HG02610 (cell line): Measurements from ENCODE around the gene RELT.

Experiments used
- ATAC-seq: cut with Tn5 transposase; IDR thresholded peaks from one replicate; pipeline ENCODE4 v1.9.1; 2021; ENCODE audit warnings: mild to moderate bottlenecking, moderate library complexity; ENCODE audit not compliant: unreplicated experiment

RELT gene

DNA sequence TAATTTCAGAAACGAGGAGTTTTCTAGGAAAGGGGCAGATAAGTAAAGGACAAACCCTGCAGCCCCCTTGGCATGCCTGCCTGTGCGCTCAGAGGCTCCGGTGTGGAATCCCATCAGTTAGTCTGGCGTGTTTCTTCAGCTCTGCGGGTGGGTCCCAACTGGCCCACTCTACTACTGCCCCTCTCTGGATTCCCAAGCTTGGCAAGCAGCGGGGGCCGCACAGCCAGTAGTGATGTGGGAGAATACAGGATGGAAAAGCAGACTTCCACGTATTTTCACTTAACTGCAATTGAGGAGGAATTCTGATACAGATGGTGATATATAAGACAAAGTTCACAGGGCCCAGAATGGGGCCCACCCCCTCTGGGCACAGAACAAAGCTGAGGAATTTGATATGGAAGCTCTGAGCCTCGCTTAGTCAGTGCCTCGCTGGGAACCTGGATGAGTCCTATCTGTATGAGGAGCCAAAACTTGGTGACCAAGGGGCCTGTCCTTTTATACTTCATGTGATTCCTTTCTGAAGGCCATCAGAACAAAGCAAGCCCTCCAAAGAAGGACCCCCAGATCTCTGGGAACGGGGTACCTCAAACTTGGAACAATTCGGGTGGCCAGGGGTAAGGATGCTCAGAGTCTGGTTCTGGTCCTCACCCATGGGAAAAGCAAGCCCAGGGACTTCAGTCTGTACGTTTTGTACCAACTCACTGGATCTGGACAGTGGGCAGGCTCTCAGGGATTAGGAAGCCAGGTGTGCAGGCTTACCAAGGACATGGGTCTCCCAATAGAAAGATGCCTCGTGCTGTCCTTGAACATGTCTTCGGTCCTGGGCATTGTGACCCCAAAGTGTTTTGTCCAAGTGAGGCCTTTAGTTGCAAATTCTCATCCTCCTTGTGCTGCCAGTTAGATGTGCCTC, 26.0 kb downstream of the RELT start:
- no peak for ATAC-seq

- ATAC-seq, result no peak
These were observed 26.6 kb downstream of the RELT start for GRCh38 chr11:73402834-73403185.

DNA sequence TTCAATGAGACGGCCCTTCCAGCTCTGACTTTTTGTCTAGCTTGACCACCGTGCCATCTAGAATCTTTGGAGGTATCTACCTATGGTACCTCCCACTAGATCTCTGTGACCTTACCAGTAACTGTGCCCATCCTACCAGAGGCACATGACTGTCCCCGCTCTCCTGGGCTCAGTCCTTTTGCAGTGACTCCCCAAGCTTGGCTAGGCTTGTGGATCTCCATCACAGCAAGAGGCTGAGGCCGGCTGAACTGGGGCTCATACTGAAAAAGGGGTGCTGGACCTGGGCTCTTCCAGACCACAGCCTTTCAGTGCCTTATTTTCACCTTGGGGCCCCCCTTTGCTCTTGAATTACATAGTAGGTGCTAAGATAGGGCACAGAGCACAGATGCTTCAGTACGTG, 27.3 kb downstream of the RELT start:
- ATAC-seq, result no peak

DNA sequence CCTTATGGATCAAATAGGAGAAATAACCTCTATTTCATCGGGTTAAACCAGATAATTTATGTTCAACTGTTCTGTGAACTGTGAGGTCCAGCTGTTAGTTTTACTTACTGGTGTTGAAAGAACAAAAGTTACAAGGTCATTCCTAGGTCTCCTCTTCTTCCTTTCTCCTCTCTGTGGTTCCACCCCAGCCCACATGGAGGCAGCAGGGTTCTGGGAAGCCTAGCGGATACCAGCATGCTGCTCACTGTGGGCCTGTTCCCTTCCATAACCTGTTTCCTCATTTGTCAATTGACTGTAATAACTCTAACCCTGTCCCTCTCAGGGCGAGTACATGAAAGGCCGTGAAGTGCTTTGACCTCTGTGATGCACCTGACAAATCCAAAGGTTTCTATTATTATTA, 27.8 kb downstream of the RELT start:
- ATAC-seq, result no peak

- ATAC-seq, result no peak
These were observed 28.4 kb downstream of the RELT start for GRCh38 chr11:73404506-73405145.

DNA sequence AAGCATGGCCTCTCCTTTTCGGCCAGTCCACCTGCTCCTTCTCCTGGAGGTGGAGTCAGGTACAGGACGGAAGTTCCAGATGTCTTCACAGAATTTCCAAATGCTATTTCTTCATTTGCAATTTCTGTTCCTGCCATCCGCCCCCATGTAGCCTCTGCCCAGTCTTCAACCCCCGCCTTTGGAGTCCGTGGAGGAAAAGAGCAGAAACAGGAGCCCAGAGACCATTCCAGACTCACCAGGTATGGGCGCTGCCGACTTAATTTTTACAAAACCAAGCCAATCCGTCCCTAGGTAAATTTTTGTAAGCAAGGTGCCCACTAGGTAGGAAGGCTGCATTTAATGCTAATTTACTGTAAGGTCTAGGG, 28.9 kb downstream of the RELT start:
- no peak for ATAC-seq

DNA sequence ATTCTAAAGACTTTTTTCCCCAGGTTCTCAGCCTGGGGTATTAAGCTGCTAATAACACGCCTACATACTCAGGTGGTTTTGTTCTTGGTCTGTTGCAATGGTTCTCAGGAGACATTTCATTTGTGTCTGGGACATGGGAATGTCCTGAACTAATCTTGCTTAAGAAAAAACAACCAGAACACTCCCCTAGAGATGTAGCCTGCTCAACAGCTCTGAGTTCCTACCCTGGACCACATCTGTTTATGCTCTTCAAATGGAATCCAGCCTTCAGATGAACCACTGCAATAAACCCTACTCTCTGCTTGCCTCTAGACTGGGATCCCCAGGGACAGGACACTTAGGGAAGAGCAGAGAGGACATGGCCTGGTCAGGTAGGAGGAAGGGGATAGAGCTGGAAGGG, 29.9 kb downstream of the RELT start:
- no peak for ATAC-seq

GRCh38 chr11:73406619-73407018, 30.4 kb downstream of the RELT start:
- no peak for ATAC-seq

GRCh38 chr11:73409431-73409830, 33.2 kb downstream of the RELT start:
- no peak for ATAC-seq

GRCh38 chr11:73410627-73411026, 34.4 kb downstream of the RELT start:
- ATAC-seq, result no peak

GRCh38 chr11:73411031-73411430, 34.8 kb downstream of the RELT start:
- ATAC-seq, result no peak

- no peak for ATAC-seq
These were observed 36.1 kb downstream of the RELT start for GRCh38 chr11:73412308-73412707.

GRCh38 chr11:73413256-73413655, 37.1 kb downstream of the RELT start:
- no peak for ATAC-seq

DNA sequence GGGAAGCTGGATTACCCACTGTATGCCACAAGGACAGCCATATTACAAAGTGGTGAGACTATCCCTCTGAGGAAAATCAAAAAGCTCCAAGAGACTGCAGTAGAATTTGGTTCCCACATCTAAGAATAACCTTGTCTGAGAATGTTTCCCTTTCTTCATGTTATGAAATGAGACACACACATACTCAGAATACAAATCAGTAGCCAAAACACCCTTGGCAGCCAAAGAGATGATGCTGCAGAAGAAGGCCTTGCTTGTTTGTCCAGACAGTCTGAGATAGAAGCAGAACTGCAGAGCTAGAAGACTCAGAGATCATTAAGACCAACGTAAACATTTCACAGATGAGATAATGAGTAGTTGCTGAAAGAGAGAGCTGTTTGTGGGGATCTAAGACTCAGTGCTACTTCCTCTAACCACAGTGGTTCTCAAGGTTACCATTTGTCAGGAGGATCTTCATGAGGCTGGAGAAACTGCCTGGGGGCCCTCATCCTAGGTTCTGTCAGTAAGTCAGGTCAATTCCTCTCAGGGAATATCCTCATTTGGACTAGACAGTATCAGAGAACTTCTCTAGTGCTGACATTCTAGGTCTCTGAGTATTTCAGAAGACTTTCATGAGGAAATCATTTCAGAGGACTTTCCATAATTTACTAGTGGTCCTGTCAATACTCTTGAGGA, 38.9 kb downstream of the RELT start:
- ATAC-seq, result no peak

DNA sequence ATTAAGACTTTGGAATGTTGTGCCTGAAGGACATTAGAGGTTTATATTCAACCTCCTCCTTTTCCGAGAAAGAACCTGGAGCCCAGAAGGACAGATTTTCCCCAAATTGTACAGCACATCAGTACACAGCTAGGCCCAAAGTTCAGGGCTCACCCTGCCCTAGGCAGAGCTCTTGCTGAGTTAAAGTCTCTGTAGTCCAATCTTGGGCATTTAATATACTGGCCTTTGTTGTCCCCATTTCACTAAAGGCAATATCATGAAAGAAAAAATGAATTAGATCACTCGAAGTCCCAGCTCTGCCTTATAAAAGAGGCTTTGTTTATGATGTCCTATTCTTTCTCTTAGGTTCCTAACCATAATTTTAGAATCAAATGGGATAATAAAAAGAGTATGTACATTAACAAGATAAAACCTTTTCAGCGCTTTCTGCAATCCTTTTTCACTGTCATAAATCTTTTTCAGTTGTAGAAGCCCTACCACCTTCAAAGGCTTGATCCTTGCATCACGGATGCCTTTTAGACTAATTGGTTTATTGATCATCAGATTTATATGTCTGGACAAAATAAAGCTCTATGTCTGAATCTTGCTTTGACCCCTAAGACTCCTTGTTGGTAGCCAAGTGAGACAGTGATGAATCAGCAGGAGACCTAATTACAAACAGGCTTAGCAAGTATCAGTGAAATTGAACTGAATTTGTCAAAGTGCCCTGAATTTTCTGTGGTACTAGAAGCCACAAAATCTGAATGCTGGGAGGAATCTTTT, 39.8 kb downstream of the RELT start:
- no peak for ATAC-seq

- no peak for ATAC-seq
These were observed 40.6 kb downstream of the RELT start for GRCh38 chr11:73416786-73417185.

DNA sequence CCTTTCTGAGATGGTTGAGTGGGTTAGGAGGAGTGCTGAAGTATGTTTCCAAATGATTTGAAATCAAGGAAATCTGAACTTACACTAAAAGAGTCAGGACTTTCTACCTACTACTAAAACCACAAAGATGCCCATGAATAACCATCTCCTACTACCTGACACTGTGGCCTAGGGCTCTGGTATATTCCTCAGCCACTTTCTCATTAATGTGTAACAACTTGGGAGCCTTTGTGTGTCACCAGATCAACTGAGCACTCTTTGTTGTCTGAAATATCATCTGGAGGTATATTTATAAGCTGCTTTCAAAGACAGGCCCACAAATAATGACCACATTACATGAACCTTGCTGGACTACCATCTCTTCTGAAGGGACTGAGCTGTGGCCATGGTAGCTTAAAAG, 43.9 kb downstream of the RELT start:
- no peak for ATAC-seq

DNA sequence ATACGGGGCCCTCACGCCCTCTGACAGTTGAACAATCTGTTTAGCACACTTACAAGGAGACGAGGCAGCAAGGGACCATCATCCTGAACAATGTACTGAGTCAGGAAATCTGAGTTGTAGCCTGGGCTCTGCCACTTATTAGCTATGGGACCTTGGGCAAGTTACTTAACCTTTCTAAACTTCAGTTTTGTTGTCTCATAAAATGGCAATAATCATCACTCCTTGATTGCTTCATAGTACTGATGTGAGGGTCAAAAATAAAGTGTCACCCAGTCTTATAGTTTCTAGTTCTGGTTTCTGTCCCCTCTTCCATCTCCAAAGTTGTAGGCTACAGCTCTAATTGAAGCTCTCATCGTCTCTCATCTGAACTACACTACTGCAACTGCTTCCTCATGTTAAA, 46.7 kb downstream of the RELT start:
- ATAC-seq, result no peak

DNA sequence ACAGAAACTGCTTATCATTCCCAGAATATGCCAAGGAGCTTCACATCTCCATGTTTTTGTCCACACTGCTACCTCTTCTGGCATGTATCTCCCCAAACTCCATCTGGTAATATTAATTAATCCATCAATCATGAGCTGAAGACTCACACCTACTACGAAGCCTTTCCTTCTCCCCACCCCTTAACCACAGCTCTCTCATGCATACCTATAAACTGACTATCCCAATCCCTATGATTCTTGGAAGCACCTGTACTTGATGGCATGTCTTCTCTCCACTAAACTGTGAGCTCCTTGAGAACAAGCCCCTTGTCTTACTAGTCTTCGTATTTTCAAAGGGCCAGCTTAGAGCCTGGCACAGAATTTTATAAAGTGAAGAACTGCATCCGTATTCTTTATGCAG, 47.3 kb downstream of the RELT start:
- ATAC-seq, result no peak

DNA sequence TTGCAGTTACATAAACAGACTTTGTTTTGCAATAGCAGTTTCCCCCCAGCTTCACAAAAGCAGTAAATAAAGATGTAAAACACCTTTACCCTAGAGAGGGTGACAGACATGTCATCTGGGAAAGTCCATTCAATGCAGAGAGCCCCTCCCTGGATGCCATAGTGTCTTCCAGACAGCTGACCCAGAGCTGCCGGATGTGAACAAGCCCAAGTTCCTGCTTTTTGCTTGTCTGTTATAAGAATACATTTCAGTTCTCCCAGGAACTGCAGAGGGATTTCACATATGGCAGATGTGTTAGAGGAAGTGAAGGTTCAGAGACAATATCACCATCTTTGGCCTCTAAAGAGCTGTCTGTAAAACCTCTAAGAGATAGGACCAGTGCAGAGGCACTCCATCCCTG, 48.9 kb downstream of the RELT start:
- no peak for ATAC-seq

- ATAC-seq, result no peak
These were observed 50.1 kb downstream of the RELT start for GRCh38 chr11:73426219-73426850.
